ENCODE data around the gene ATP5MG.

DNA sequence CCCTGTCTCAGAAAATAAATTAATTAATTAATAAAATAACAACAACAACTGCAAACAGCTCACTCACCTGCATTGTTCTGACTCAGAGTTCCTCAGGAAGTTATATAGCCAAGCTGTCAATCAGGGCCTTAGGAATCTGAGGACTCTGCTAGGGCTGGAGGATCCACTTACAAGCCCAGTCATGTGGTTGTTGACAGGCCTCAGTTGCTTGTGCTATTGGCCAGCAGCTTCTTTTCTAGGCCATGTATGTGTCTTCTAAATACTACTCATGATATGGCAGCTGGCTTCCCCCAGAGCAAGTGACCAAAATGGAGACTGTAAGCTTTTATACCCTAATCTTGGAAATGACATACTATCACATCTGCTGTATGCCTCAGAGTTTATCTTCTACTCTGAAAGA lies 20.8 kb upstream of the ATP5MG start:
- TF ChIP-seq, protein P1, sequence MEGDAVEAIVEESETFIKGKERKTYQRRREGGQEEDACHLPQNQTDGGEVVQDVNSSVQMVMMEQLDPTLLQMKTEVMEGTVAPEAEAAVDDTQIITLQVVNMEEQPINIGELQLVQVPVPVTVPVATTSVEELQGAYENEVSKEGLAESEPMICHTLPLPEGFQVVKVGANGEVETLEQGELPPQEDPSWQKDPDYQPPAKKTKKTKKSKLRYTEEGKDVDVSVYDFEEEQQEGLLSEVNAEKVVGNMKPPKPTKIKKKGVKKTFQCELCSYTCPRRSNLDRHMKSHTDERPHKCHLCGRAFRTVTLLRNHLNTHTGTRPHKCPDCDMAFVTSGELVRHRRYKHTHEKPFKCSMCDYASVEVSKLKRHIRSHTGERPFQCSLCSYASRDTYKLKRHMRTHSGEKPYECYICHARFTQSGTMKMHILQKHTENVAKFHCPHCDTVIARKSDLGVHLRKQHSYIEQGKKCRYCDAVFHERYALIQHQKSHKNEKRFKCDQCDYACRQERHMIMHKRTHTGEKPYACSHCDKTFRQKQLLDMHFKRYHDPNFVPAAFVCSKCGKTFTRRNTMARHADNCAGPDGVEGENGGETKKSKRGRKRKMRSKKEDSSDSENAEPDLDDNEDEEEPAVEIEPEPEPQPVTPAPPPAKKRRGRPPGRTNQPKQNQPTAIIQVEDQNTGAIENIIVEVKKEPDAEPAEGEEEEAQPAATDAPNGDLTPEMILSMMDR (IDR thresholded peaks at IDR 0.05; ENCODE audit: insufficient read depth, low read depth, low read length) = no peak
- no peak for TF ChIP-seq EZH2 (IDR thresholded peaks at IDR 0.05; ENCODE audit: insufficient read depth, low read length)
